GF-D8 (cell line): ENCODE measurements around the gene PCDH18.

ENCODE experiments used
- DNase-seq: peaks from one replicate; lab custom pipeline; 2025; lab: John Stamatoyannopoulos, UW

Gene PCDH18

GRCh38 chr4:137471461-137471860 is 60.8 kb downstream of the PCDH18 start:
- DNase-seq, result no peak

- no peak for DNase-seq
These were observed 61.5 kb downstream of the PCDH18 start for GRCh38 chr4:137470806-137471205.
